Measurements from ENCODE around the gene CHD2. TPM values are rescaled to one million over a fixed set of nuclear protein-coding genes. Genes with fewer than 3 reads are reported as not detected.
A peak's percentile ranks its signal among the peaks of the same experiment; 100 is the strongest.

CHD2 gene
- total and polyA plus RNA-seq, 10 of the 15 experiments (the other 5 are each of a cell fraction or from before 2014, with no cell fraction given): 38.1 to 94.7 (median 63.3) TPM

- TF ChIP-seq NFIC (IDR thresholded peaks at IDR 0.05; ENCODE audit: low read depth, low read length) (no peak), RELA (IDR thresholded peaks at IDR 0.05; ENCODE audit: borderline replicate concordance, partially characterized antibody) (no peak), NR2C1 (IDR thresholded peaks at IDR 0.05) (peak; percentile 36; the same call in 1 of the 2 replicates), SMAD5 (IDR thresholded peaks at IDR 0.05; ENCODE audit: low read depth) (peak; percentile 70), RAD21 (IDR thresholded peaks at IDR 0.05; ENCODE audit: insufficient read depth, low read depth, low read length) (no peak), SMARCA5 (IDR thresholded peaks at IDR 0.05) (peak; percentile 91), DPF2 (IDR thresholded peaks at IDR 0.05) (no peak), PAX5 (IDR thresholded peaks at IDR 0.05; ENCODE audit: borderline replicate concordance, low read depth, low read length) (peak; percentile 55; the same call in 1 of the 2 replicates), BRCA1 (IDR thresholded peaks at IDR 0.05; ENCODE audit: low read depth, low read length) (no peak), SMC3 (IDR thresholded peaks at IDR 0.05; ENCODE audit: borderline replicate concordance, low read length) (peak; percentile 25; the same call in 1 of the 2 replicates), ZBED1 (IDR thresholded peaks at IDR 0.05; ENCODE audit: borderline replicate concordance) (no peak), MYC (IDR thresholded peaks at IDR 0.05; ENCODE audit: insufficient read depth, insufficient read length, insufficient replicate concordance, low read length, severe bottlenecking) (peak; percentile 16), SUZ12 (IDR thresholded peaks at IDR 0.05; ENCODE audit: unreplicated experiment) (no peak), FOS (IDR thresholded peaks at IDR 0.05; ENCODE audit: borderline replicate concordance, extremely low read depth, insufficient read length) (no peak), TAF1 (IDR thresholded peaks at IDR 0.05; ENCODE audit: borderline replicate concordance, low read depth, low read length) (peak; percentile 96), MXI1 (IDR thresholded peaks at IDR 0.05; ENCODE audit: low read depth, low read length) (peak; percentile 66), NR2F1 (conservative IDR thresholded peaks at IDR 0.05) (no peak), SRF (IDR thresholded peaks at IDR 0.05; ENCODE audit: low read depth in 2 of 2, low read length in 2 of 2) (no peak), TCF3 (IDR thresholded peaks at IDR 0.05; ENCODE audit: borderline replicate concordance, insufficient read depth, low read depth, low read length) (0 out of 2 replicates have a peak, but pooled peaks have one; percentile 54), RUNX3 (IDR thresholded peaks at IDR 0.05; ENCODE audit: low read length) (peak; percentile 61)
- TF ChIP-seq, protein P1, sequence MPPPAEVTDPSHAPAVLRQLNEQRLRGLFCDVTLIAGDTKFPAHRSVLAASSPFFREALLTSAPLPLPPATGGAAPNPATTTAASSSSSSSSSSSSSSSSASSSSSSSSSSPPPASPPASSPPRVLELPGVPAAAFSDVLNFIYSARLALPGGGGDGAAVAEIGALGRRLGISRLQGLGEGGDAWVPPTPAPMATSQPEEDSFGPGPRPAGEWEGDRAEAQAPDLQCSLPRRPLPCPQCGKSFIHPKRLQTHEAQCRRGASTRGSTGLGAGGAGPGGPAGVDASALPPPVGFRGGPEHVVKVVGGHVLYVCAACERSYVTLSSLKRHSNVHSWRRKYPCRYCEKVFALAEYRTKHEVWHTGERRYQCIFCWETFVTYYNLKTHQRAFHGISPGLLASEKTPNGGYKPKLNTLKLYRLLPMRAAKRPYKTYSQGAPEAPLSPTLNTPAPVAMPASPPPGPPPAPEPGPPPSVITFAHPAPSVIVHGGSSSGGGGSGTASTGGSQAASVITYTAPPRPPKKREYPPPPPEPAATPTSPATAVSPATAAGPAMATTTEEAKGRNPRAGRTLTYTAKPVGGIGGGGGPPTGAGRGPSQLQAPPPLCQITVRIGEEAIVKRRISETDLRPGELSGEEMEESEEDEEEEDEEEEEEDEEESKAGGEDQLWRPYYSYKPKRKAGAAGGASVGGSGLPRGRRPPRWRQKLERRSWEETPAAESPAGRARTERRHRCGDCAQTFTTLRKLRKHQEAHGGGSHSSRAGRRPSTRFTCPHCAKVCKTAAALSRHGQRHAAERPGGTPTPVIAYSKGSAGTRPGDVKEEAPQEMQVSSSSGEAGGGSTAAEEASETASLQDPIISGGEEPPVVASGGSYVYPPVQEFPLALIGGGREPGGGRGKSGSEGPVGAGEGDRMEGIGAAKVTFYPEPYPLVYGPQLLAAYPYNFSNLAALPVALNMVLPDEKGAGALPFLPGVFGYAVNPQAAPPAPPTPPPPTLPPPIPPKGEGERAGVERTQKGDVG (CRISPR knock-in tag; IDR thresholded peaks at IDR 0.05): no peak
- TF ChIP-seq, protein P2, sequence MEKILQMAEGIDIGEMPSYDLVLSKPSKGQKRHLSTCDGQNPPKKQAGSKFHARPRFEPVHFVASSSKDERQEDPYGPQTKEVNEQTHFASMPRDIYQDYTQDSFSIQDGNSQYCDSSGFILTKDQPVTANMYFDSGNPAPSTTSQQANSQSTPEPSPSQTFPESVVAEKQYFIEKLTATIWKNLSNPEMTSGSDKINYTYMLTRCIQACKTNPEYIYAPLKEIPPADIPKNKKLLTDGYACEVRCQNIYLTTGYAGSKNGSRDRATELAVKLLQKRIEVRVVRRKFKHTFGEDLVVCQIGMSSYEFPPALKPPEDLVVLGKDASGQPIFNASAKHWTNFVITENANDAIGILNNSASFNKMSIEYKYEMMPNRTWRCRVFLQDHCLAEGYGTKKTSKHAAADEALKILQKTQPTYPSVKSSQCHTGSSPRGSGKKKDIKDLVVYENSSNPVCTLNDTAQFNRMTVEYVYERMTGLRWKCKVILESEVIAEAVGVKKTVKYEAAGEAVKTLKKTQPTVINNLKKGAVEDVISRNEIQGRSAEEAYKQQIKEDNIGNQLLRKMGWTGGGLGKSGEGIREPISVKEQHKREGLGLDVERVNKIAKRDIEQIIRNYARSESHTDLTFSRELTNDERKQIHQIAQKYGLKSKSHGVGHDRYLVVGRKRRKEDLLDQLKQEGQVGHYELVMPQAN (conservative IDR thresholded peaks at IDR 0.05): 0 out of 2 replicates have a peak, but pooled peaks have one; percentile 40
- TF ChIP-seq, protein P3, sequence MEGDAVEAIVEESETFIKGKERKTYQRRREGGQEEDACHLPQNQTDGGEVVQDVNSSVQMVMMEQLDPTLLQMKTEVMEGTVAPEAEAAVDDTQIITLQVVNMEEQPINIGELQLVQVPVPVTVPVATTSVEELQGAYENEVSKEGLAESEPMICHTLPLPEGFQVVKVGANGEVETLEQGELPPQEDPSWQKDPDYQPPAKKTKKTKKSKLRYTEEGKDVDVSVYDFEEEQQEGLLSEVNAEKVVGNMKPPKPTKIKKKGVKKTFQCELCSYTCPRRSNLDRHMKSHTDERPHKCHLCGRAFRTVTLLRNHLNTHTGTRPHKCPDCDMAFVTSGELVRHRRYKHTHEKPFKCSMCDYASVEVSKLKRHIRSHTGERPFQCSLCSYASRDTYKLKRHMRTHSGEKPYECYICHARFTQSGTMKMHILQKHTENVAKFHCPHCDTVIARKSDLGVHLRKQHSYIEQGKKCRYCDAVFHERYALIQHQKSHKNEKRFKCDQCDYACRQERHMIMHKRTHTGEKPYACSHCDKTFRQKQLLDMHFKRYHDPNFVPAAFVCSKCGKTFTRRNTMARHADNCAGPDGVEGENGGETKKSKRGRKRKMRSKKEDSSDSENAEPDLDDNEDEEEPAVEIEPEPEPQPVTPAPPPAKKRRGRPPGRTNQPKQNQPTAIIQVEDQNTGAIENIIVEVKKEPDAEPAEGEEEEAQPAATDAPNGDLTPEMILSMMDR (IDR thresholded peaks at IDR 0.05 in 2 of 3, conservative IDR thresholded peaks at IDR 0.05 in 1 of 3; ENCODE audit: control insufficient read depth in 2 of 3, extremely low read depth in 1 of 3, insufficient read depth in 1 of 3, low read depth in 3 of 3, low read length in 3 of 3): no peak
Measured at GRCh38 chr15:92882697-92883162, 17.4 kb upstream of the CHD2 start (continued).

Data from GM12878 (cell line).